ENCODE results near the gene RPL22L1.
"Not testable (repeated sequence)": the region's sequence is repeated elsewhere in the genome, so short reads cannot be mapped to it uniquely, and the experiment has no call there.

The RPL22L1 gene

GRCh38 chr3:170869645-170870593 lies at the start of gene RPL22L1:
Gene RPL22L1, minus strand, starts transcription at chr3:170870195. Its CDS starts 28 bp downstream, at chr3:170870167.
- DNase-seq: no peak

DNA sequence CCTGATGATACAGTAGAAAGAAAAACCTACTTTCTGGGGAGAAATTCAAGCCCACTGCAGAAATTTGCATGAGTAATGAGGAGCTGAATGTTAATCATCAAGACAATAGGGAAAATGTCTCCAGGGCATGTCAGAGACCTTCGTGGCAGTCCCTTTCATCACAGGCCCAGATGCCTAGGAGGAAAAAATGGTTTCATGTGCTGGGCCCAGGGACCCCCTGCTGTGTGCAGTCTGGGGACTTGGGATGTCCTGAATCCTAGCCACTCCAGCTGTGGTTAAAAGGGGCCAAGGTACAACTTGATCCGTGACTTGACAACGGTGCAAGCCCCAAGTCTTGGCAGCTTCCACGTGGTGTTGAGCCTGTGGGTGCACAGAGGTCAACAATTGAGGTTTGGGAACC lies 48.7 kb upstream of the RPL22L1 start:
- DNase-seq: no peak

GRCh38 chr3:170914690-170915089 lies 44.7 kb upstream of the RPL22L1 start:
- DNase-seq: no peak

GRCh38 chr3:170914212-170914611 lies 44.2 kb upstream of the RPL22L1 start:
- DNase-seq: no peak

- no peak for DNase-seq
Observed at GRCh38 chr3:170911051-170911450, 41.1 kb upstream of the RPL22L1 start.

DNA sequence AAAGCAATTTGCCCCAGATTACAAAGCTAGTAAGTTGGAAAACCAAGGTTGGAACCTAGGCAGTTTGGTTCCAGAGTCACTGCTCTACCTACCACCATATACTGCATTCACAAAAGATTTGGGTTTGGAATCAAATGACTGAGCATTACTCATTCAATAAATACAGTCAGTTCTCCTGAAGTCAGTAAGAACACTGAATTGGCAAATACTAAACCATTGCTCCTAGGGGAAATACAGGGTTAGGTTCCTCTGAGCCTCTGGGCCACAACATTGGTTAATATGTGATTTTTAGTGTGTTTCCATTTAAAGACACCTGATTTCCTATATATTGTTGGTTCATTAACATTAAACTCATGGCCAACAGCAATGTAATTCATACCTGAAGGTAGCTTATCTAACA lies 40.5 kb upstream of the RPL22L1 start:
- no peak for DNase-seq

DNA sequence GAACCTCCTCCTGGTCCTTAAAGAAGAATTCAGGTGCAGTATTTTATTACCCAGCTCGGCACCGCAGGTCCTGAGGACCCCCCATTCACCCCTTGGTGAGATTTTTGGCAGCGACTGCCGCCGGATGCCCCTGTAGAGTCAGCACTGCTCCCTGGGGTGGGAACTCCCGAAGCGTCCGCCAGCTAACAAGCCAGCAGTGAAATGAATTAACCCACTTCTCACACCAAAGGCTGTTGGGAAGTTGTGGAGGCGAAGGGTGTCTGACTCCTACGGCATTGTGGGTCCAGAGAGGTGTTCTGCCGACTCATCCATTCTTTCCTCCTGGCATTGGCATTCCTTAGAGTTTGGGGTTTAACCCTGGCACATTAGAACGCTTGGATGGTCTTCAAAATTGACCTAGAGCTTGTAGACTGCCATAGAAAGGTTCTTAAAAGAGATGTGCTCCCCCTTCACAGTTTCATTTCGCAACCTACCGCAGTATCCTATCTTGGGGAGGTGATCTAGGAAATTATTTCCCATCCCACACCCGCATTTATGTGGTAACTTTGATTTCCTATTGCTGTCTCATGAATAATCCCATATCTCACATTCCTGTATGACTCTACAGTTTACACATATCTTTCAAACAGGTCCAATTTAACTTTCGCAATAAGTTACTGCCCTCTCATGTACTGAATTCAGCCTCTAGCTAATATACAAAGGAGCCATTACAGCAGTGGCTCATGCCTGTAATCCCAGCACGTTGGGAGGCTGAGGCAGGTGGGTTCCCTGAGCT lies 39.3 kb upstream of the RPL22L1 start:
- DNase-seq: no peak

GRCh38 chr3:170908235-170909116 lies 38.5 kb upstream of the RPL22L1 start, which contains the start of gene EIF5A2:
Gene EIF5A2, minus strand, starts transcription at chr3:170908637. Its CDS starts 831 bp downstream, at chr3:170907806.
- DNase-seq: peak; percentile 65 to 100 (median 100)

DNA sequence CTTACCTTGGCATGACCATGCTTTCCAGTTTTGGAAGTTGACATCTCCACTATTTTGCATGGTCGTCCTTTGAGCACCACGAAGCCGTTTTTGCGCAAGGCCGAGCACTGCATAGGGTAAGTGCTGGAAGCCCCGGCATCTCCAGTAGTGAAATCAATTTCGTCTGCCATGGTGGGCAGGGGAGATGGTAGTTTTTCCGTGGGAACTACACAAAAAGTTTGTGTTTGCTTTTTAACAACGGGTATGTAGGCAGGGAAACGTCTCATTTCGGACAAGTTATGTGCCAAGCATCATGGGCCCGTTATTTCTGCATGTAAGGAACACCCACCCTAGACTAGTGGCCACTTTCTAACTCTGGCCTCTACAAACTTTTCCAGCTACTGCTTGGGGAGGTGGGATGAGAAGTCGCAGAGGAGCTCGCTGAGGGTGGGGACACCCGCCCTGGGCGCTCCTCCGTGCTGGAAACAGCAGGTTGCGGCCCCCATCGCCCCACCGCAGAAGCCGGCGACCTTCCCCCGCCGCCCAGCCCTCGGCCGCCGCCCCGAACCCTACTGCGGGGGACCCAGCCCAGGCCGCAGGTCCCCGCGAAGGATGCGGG lies 37.7 kb upstream of the RPL22L1 start:
- peak in 2 of 3 experiments; percentile 62 to 67 for DNase-seq

- DNase-seq: no peak
Observed at GRCh38 chr3:170905862-170906261, 35.9 kb upstream of the RPL22L1 start.

- no peak for DNase-seq
Observed at GRCh38 chr3:170903123-170903522, 33.1 kb upstream of the RPL22L1 start.

- DNase-seq: no peak
Observed at GRCh38 chr3:170899455-170899854, 29.5 kb upstream of the RPL22L1 start.

DNA sequence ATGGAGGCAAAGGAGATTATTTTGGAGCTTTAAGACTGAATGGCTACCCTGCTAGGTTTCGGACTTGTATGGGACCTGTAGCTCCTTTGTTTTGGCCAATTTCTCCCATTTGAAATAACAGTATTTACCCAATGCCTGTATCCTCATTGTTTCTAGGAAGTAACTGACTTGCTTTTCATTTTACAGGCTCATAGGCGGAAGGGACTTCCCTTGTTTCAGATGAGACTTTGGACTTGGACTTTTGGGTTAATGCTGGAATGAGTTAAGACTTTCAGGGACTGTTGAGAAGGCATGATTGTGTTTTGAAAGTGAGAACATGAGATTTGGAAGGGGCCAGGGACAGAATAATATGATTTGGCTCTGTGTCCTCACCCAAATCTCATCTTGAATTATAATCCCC lies 28.0 kb upstream of the RPL22L1 start:
- DNase-seq: no peak

- not testable (repeated sequence) for DNase-seq
Observed at GRCh38 chr3:170897199-170897598, 27.2 kb upstream of the RPL22L1 start.

DNA sequence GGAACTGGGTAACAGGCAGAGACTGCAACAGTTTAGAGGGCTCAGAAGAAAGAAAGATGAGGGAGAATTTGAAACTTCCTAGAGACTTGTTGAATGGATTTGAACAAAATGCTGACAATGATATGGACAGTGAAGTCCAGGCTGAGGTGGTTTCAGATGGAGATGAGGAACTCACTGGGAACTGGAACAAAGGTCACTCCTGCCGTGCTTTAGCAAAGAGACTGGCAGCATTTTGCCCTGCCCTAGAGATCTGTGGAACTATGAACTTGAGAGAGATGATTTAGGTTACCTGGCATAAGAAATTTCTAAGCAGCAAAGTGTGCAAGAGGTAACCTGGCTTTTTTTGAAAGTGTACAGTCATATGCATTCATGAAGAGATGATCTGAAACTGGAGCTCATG lies 26.8 kb upstream of the RPL22L1 start:
- DNase-seq: no peak

DNA sequence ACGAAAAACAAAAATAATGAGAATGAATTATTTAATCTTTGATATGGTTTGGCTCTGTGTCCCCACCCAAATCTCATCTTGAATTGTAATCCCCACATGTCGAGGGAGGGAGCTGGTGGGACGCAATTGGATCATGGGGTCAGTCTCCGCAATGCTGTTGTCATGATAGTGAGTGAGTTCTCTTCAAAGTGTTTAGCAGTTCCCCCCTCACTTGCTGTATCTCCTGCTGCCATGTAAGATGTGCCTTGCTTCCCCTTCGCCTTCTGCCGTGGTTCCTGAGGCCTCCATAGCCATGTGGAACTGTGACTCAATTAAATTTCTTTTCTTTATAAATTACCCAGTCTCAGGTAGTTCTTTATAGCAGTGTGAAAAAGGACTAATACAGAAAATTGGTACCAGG lies 26.3 kb upstream of the RPL22L1 start:
- not testable (repeated sequence) for DNase-seq

DNA sequence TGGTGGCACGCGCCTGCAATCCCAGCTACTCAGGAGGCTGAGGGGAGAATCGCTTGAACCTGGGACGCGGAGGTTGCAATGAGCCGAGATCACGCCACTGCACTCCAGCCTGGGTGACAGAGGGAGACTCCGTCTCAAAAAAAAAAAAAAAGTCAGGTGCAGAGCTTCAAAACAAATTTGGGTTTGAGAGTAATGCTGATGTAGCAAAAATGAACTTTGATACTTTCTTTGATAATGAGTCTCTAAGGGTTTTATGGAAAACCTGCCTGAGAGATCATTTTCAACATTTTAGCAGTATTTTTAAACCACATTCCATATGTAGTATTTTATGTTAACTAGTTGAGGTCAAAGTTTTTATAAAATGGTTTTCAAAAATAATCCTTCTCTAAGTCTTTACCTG lies 23.9 kb upstream of the RPL22L1 start:
- DNase-seq: no peak

DNA sequence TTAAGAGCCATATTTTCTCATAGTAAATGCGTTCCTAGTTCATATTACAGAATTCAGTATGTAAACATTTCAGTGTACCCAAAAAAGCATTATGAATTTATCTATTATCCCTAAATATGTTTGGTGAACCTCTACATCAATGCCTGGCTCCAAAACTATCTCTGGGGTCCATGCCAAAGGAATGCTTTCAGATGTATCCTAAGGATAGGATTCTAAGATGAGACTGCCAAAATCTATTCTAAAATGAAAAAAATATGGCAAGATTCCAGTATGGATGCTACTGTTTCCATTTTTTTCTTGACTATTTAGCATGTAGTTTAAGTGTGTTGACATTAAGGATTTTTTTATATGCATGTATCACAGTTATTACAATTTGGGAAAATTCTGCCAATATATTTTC lies 19.6 kb upstream of the RPL22L1 start:
- no peak for DNase-seq

- no peak for DNase-seq
Observed at GRCh38 chr3:170889132-170889531, 19.1 kb upstream of the RPL22L1 start.

GRCh38 chr3:170884109-170884930 lies 14.3 kb upstream of the RPL22L1 start:
- DNase-seq: not testable (repeated sequence)

DNA sequence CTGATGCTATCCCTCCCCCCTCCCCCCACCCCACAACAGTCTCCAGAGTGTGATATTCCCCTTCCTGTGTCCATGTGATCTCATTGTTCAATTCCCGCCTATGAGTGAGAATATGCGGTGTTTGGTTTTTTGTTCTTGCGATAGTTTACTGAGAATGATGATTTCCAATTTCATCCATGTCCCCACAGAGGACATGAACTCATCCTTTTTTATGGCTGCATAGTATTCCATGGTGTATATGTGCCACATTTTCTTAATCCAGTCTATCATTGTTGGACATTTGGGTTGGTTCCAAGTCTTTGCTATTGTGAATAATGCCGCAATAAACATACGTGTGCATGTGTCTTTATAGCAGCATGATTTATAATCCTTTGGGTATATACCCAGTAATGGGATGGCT lies 8.7 kb upstream of the RPL22L1 start:
- DNase-seq: not testable (repeated sequence)
